Measurements from ENCODE around the gene FAM53C.

FAM53C gene

DNA sequence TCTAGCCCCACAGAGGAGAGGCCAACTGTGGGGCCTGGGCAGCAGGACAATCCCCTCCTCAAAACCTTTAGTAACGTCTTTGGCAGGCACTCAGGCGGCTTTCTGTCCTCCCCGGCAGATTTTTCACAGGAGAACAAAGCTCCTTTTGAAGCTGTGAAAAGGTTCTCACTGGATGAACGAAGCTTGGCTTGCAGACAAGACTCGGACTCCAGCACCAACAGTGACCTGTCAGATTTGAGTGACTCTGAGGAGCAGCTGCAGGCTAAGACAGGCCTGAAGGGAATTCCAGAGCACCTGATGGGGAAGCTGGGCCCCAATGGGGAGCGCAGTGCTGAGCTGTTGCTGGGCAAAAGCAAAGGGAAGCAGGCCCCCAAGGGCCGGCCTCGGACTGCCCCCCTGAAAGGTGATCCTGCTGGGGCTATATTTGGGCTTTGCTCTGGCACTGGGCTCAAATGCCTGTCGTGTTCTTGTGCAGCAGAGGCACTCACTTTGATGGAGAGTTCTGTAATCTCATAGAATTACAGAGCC lies 53.9 kb downstream of the FAM53C start:
- DNase-seq (ENCODE audit: low read depth), result no peak

Measured in amniotic epithelial cell (primary cell).